GM19238 (cell line): ENCODE data around the gene RNLS.

Experiments used
- DNase-seq: peaks from one replicate; pipeline ENCODE4 v3.0.0; 2011; ENCODE audit warnings: low spot score; ENCODE audit not compliant: insufficient read length

The RNLS gene

DNA sequence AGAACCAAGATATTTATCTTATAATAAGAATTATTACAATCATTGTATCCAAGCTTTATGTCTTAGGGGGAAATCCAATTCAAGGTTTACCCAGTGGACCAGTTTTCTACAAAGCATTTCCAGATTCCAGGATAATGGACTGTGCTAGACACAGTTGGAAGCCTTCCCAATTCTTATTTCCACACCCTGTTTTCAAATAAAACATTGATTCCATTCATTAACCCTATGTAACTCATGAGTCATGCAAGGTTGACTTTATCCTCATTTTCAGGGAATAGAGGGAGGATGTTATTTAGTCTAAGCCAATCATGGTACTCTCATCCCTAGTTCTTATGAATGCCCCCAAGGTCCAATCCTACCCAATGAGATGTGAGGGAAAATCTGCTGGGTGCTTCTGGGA is 145.7 kb downstream of the RNLS start:
- DNase-seq, result no peak

DNA sequence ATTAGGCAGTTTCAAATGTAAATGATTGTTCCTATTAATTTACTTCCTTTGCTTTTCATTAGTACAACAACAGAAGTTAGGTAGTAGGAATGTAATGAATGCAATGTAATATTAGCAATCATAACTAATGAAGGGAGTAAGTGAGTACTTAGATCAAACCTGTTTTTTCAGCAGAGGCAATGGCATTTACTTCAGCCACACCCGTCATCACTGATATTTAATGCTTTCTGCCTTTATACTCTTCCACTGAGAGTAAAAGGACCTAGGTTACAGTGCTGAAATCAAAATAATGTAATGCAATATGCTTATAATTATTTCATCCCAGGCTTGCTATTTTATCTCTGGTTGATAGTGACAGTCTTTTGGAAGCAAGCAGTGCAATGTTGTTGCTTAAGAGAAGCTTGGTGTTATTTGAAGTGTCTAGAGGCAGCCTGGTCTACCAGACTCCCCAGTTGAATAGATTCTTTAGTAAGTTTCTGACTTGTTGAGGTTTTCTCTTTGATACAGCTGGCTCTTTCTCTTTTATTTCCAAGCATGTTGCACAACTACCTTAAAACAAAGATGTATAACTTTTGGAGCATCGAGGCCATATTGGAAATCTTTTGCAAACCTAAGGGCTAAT is 149.4 kb downstream of the RNLS start:
- no peak for DNase-seq

DNA sequence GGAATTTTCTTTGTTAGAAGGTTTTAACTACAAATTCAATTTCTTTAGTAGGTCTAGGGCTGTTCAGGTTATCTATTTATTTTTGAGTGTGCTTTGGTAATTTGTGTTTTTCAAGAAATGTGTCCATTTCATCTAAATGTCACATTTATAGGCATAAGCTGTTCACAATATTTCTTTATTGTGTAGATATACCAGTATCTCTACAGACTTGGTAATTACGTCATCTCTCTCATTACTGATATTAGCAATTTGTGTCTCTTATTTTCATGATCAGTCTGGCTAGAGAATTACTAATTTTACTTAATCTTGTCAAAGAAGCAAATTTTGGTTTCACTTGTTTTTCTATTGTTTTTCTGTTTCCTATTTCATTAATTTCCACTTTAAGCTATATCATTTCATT is 152.0 kb downstream of the RNLS start:
- DNase-seq, result no peak

DNA sequence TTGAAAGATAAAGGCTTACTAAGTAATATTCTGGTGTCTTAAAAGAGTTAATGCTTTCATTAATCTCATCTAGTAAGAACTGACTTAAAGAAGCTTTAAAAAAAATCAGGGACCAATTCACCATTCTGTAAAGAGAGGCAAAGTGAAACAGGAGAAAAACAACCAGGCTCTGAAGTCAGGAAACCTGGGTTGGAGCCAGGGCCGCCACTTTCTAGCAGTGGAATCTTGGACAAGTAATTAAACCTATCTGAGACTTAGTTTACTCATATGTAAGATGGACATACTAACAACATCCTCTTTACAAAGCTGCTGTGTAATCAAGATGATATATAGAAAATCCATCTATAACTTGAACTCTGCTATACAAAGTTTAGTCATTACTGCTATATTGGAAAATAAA is 154.1 kb downstream of the RNLS start:
- no peak for DNase-seq

DNA sequence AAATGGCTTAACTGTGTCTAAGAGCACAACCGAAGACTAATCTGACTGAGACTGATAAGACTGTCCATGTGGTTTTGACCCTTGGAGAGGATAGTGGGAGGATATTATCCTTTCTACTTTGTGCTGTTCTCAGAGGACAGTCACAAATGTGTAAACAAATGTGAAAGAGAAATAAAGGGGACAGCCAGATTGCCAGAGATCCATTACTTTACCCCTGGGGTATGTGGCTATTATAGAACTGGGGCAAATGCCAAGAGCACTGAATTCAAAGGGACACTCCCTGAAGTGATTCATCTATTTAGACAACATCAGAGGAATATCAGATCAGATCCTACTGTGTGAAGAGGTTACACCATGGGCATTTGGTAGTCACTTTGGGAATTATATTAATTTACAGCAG is 154.7 kb downstream of the RNLS start:
- no peak for DNase-seq

DNA sequence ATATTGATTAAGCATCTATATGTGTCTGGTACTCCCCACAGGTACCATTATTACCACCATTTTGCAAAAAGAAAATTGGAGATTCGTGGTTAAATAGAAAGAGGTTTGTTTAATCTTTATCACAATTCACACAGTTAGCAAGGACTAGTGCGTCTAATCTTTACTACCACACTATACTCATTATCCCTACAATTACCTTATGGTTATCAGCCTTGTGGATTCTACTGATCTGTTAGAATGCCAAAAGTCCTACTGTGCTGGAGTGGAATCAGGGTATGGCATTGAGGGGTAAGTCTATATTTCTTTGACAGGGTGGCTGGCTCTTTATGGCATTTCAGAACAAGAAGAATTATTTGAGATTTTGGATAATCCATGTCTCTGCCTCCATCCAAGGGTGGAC is 156.1 kb downstream of the RNLS start:
- DNase-seq, result no peak

DNA sequence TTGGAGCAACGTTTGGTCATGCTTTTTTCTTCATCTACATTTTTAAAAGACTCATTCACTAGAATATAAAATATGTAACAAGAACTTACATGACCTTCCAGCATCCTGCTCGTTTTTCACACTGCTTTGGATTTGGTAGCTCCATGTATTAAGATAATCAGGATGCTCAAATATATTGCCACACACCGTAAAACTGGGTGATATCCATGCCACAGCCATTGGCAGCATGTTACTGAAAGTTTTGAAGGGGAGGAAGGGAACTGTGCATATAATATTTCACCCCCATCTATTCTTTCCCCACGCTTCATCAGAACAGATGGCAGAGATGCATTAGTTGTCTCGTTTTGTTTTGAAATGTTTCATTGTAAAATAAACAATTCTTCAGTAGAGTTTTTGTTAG is 158.2 kb downstream of the RNLS start:
- no peak for DNase-seq

DNA sequence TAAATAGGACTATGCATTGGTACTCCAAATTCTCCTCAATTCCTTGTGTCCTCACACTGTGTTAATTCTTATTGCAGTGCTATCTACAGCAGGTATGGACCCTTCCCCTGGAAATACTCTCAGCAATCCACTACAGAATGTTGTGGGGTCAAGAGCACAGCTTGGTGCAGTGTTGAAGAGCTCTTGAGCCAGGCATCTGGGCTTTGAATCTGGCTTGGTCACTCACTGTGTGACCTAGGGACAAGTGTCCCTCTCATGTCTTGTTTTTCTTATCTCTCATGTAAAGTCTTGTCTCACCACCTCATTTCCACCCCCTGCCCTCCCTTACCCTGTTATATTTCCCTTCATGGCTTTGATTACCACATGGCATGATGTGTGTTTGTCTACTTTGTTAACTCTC is 159.4 kb downstream of the RNLS start:
- no peak for DNase-seq

DNA sequence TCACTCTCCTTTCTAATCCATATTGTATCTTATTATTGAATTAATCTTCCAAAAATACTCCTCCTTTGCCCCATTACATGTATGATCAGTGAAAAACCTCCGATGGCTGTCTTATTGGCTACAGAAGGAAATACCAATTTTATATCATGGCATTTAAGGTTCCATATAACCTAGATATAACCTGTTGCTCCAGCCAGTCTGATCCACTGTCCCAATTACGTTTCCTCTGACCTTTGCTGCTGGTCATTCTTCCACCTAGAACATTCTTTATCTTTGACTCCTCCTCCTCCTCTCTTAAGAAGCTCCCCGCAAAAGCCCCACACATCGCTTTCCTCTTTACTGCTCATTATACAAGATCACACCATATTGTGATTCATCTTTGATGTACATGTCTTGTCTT is 161.5 kb downstream of the RNLS start:
- DNase-seq, result no peak

DNA sequence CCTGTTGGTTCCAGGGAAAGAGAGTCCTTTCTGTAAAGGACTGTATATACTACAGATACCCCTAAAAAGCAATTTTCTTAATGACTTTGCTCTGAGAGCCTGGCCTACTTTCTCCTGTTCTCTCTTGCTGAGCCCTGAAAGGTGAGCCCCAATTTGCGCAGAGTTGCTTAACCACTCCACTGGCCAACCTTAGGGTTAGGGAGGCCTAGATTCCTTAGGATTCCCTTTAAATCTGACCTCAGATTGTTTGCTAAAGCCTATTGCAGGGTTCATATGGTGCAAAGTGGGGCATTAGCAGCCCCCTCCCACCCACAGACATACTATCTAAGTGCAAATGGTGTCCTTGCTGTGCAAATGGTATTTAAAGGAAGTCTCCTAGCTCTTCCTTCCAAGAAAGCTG is 164.2 kb downstream of the RNLS start:
- DNase-seq, result no peak

DNA sequence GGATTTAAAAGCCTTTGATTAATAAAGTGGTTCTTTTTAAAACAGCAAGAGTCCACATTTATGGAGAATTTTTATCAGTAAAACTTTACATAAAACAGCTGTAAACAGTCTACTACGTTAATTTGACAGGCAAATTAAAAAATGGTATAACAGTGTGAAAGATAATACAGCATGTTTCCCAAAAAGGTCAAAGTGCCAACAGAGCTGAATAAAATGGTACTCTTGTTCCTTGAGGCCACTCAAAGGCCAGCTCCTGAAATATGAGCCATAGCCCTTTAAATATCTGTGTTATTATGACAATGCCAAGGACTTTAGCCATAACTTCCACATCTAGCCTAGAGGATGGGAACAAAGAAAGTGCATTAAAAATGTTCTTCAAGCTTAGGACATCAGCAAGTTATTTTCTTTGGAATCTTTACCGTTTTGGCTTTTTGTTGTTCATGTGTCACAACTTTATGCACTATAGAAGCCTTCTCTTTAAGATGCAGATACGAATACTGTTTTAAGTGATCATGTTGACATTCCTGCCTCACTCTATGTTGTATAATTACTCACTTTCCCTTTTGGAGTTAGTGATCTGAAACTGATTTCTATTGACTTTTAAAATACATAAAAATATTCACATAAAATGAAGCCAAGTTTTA is 165.6 kb downstream of the RNLS start:
- DNase-seq, result no peak

DNA sequence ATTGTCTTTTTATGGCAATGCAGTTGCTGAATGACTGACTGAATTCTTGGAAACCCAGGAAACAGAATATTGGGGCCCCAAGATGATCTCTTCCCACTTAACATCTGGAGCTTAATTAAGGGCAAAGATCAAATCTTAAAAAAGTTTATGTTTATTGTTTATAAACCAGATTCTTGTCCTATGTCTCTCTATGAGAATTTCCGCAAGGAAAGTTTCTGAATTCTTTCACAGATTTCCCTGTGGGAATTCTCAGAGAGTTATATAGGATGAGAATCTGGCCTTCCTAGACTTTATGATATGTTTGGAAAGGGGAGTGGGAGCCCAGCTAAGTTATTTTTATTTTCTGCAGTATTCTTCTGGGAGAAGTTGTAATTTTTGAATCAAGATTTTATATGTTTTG is 166.3 kb downstream of the RNLS start:
- DNase-seq, result no peak

DNA sequence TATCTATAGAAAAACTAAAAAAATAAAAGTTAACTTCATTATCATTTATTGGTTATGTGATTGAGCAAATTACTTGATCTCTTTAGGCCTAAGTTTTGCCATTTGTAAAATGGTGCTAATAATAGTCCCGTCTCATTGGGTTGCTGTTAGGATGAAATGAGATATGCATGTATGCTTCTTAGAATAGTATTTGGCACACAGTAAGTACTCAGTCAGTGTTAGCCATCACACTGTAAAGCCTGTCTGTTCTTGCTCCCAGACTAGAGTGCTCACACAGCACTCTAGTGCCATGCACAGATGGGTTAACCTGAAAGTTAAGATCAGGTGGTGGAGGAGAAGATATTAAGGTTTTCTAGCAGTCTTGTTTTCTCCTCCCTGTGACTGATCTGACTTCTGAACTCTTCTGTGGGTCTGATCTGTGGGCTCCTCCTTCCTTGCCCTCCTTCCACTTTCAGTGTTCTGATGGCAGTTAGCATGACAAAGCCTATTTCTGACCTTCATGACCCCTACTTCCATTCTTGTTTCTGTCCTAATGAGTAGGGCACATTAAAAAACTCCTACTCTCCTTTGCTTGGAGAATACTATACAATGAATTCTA is 167.5 kb downstream of the RNLS start:
- no peak for DNase-seq

DNA sequence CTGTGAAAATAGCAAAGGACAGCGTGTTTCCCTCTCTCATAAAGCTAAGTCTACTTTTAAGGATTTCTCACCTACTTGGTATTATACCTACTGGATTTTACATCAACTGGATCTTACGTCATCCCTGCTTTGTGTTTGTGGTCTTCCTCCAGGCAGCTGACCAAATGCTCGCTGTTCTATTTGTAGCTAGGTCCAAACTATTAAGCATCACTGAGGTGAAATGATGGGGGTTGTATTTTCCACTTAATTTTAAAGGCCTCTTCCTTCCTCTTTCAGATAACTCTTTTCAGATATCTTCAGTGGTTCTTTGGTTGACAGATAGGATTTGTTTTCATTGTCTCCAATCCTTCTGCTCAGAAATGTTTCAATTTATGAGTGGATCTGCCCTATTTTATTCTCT is 169.7 kb downstream of the RNLS start:
- no peak for DNase-seq

DNA sequence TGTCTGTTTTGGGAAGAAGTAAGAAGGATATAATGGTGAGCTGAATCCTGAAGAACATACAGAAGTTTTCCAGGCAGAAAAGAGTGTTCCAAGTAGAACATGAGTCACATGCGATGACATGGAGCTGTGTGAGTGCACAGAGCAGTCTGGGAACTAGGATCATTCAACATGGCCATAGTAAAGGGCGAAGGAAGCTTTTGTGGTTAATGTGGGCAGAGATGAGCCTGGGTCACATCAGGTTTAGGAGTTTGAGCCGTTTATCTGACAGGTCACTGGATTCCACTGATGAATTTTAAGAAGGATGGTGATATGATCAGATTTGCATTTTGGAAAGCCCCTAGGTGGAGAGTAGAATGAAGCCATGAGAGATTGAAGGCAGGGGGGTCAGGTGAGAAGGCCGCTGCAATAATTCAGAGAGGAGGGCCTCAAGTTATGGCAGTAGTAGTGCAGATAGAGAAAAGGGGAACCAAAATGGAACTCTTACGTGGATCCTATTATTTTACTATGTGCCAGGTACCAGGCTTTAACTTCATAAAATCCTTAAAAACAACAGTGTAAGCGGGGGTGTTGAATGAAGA is 171.3 kb downstream of the RNLS start:
- DNase-seq, result no peak

DNA sequence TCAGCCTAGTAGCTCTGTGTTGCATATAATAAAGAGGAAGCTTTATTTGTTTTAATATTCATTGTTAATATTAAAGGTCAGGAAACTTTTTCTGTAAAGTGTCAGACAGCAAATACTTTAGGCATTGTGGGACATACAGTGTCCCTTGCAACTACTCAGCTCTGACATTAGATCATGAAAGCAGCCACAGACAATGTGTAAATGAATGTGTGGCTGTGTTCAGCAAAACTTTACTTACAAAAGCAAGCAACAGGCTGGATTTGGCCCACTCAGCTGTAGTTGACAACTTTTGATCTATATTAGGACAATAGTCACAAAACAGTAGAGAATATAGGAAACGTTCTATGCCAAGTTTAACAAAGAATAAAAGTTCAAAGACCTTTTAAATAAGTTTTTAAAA is 173.3 kb downstream of the RNLS start:
- no peak for DNase-seq

DNA sequence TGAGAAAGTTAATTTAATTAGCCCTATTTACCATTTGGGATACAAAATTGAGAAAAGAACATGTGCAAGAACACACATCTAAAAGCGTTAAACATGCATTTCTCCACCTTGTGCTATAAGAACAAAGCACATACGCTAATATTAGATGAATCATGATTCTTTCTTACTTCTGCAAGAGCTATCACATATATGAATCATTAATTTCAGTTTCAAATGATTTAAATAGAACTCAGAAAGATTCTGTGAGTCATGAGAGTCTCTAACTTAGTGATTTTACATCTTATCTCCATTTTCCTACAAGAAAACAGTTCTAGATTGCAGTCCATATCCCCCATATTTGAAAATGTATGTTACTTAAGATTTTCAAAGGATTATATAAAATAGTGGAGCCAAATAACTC is 173.9 kb downstream of the RNLS start:
- DNase-seq, result no peak

DNA sequence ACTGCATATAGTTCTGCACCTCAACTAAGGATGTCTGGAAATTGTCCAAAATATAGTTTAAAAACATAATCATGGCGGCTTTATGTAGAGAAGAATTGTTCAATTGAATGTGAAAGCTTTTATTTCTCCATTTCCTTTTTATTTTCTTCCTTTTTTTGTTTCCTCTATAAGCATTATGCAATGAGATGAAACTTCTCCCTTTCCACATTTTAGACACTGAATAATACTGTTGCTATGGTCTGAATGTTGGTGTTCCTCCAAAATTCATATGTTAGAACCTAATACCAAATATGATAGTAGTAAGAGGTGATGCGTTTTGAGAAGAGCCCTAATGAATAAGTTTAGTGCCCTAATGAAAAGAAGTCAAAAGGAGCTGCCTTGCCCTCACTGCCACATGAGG is 175.0 kb downstream of the RNLS start:
- no peak for DNase-seq

DNA sequence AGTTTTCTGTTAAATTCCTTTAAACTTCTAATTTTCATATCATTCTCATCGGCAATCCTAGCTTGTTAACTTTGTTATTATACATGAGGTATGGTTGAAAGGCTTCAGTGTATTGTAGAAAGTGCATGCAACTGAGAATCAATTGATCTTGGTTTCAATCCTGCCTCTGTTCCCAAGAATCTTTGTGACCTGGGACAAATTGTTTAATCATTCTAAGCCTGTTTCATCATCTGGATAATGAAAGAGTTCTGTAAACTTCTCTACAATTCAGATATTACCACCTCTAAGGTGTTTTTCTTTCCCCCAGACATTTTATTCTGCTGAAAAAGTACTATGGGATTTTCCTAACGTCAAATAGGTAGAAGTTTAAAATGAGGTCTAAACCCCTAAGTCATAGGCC is 179.0 kb downstream of the RNLS start:
- DNase-seq, result no peak

DNA sequence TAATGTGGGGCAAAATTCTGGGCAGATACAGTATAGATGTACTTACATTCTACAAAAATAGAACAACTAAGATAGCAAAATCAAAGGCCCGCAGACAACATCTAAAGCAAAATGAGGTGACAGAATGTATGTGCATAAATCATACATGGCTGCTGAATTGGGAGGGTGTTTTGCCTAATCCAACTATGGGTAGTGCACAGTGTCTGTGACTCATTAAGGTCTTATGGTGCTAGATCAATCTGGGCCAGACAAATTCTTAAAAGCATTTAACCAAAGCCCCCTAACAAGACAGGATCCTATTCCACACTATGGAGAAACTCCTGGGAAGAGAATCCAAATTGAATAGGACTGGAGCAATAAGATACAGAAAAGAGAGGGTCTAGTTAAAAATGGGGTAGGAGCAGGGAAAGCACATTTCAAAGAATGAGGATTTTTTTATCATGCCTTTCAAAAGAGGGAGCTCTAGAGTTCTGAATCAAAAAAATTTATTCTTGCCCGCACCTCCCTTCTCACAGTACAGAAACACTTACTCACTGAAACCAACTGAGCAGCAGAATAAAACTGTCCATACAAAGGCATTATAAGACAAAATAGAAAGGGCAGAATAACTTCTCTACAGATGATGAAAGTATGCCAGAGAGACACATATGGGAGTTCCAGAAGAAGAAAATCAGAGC is 181.3 kb downstream of the RNLS start:
- DNase-seq, result no peak

DNA sequence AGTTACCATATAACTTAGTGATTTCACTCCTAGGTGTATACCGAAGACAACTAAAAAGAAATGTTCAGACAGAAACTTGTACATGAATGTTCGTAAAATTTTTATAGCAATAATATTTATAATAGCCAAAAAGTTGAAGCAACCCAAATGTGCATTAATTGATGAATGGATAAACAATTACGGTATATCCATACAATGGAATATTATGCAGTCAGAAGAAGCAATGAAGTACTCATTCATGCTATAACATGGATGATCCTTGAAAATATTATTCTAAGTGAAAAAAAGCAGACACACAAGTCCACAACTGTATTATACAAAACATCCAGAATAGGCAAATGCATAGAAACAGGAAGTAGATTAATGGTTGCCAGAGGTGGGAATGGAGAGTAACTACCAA is 183.9 kb downstream of the RNLS start:
- no peak for DNase-seq

DNA sequence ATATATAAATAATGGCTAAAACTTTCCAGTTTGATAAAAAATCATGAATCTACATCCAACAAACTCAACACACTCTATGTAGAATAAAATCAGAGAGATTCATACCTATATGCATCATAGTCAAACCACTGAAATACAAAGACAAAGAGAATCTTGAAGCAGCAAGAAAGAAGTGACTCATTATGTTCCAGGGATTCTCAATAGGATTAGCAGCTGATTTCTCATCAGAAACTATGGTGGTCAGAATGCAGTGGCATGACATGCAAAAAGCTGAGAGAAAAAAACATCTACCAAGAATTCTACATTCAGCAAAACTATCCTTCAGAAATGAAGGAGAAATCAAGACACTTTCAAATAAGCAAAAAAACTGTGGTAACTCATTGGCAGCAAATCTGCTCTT is 187.4 kb downstream of the RNLS start:
- DNase-seq, result no peak
